Uterine smooth muscle cell (primary cell): ENCODE data around the gene EBI3. TPM values are rescaled to one million over a fixed set of nuclear protein-coding genes. Genes with fewer than 3 reads are reported as not detected.

Source experiments
- total RNA-seq: library from RNA; depleted of rRNA; stranded (reverse); fragments of >200 nt; gene quantifications from 2 replicates; pipeline ENCODE4 v1.2.3, GENCODE V29; 2014

Gene EBI3
- total RNA-seq, result not detected in 2 replicates

DNA sequence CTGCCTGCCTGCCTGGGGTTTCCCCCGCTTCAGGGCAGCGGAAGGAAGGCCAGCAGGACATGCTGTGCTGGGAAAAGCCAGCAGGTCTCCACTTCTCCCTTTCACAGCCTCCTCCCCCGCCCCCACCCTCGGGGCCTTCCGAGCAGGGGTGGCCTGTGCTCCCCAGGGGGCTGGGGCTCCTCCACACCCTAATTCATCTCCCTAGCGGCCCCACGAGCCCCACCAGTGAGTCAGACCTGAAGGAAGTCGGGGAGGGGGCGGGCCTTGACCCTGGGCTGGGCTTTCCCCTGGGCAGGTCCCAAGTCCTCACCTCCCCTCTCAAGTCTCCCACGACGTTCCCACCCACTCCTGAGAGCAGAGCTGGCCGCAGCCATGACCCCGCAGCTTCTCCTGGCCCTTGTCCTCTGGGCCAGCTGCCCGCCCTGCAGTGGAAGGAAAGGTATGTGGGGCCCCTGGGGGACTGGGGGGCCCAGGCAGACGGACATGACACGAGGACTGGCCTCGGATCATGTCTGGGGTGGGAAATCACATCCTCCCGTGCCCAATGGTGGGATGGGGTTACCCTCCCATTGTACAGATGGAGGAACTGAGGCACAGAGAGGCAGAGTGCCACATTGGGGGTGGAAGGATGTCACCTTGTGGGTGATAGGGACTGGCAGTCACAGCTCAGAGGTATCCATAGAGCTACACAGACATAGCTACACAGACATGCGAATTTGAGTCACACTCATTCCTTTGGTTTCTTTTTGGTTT is at the start of gene EBI3:
Gene EBI3 (plus strand): TSS at position 345 of the 753 bp plus-strand sequence. CDS start 28 bp downstream, at position 373.

DNA sequence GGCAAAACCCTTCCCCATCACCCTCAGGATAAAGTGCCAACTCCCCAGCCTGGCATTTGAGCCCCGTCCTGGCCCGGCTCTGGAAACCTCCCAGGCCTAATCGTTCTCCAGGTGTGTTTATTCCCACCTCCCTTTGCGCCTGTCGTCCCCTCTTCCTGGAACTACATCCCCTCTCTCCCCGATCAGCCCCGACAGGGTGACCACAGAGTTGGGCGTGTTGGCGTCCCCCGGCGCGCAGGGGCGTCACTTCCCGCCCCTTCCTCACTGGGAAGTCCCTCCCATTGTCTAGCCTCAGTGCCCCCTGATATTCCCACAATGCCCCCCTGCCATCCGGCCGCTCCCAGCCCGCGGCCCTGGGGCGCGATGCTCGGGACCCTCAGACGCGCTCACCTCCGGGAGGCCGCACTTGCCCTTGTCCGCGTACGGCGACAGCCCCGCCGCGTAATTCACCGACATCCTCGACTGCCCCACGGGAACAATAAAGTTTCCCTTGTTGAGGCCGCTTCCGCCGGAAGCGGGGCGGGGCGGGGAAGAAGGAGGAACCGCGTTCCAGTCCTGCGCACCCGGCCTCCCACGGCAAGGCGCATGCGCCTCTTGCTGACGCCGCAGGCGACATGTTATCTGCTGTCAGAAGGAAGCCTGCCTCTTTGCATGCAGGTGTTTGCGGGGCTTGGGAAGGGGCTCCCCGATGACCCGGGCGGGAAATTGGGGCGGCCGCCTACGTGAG is 47.1 kb upstream of the EBI3 start, which contains the start of the genes ANKRD24 and SIRT6:
Gene ANKRD24 (plus strand): TSS at position 606 of the 727 bp plus-strand sequence. CDS start 3,737 bp downstream, outside the sequence.
Gene SIRT6 (minus strand): TSS at position 480 of the 727 bp plus-strand sequence. CDS start 24 bp downstream, at position 456.

DNA sequence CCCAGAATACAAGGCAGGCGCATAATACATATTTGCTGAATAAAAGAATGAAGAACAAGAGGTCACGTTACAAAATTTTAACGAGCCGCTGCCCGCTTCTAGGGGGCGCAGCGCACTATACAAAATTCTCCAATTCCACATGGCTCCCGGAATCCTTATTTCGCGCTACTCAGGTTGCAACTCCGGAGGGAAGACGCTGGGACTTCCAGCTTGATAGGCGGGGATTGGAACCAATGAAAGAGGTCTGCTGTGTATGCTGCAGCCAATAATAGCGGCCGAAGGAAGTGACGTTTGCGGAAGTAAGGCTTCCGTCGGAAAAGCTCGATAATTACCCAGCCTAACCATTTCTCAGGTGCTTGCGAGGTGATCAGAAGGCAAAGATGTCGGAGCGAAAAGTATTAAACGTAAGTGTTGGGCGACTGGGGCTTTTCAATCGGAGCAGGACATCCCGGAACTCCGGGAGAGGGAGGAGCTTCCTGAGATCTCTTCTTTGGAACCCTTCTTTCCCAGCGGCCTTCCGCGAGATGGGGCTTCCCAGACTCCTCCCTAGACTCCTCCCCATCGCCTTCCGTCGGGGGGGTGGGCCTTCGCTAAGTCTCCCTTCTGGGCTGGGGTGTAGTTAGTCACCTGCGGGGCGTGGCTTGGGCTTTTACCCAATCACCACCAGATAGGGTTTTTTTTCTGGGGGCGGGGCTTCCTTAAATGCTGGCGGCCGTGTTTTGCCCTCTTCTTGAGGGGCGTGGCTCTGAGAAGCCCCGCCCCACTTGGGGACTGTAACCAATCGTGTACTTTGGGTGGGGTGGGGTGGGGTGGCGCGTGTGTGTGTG is 17.7 kb downstream of the EBI3 start, which contains the start of gene YJU2:
Gene YJU2 (plus strand): TSS at position 314 of the 827 bp plus-strand sequence. CDS start 67 bp downstream, at position 381.

DNA sequence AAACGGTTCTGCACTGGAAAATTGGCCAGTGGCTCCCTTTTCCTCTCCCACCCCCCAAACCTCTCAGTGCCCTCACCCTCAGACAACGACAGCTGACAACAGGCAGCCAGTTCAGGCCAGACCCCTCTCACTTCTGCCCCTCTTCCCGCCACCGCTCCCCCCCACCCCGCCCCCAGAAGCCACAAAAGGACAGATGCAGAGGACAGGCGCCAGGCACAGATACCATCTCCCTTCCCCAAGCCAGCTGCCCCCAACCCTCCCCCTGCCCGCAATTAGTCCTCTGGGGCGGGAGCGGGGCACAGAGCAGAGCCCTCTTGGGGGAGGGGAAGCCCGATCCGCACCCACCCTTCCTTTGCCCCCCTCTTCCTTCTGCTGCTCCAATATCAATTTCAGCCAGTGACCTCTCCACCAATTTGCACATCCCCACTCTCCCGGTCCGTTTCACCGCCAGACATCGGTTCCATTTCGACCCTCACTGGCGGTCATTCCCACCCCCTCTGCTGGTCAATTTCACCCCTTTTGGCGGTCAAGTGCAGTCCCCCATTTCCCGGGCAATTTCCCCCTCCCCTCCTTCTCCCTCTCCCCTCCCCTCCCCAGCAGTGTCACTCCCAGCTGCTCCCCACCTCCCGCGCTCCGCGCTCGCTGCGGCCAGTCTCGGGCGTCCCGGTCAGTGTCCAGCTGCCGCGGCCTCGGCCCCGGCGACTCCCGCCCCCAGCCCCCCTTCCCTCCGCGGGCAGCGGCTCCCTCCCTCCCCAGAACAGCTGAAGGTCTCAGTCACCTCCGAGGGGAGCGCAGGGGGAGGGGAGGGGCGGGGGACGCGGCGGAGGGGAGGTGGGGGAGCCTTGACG is 49.3 kb downstream of the EBI3 start, which contains the start of gene SHD:
Gene SHD (plus strand): TSS at position 848 of the 848 bp plus-strand sequence. CDS start 798 bp downstream, outside the sequence.

Other genes starting within 250 kb of the EBI3 start
- 2,814 and 3,752 TPM in 2 replicates for gene EEF2, start 244.1 kb upstream of the EBI3 start, total RNA-seq
- 10.7 and 12.5 TPM in 2 replicates for gene PIAS4, start 221.8 kb upstream of the EBI3 start, total RNA-seq
- 28.7 and 29.7 TPM in 2 replicates for gene ZBTB7A, start 162.6 kb upstream of the EBI3 start, total RNA-seq
- 127 and 160 TPM in 2 replicates for gene MAP2K2, start 105.4 kb upstream of the EBI3 start, total RNA-seq
- gene CREB3L3, start 75.9 kb upstream of the EBI3 start, total RNA-seq, result under 0.01 TPM in 1 of 2 replicates, not detected in the other
- 14.7 and 21.5 TPM in 2 replicates for gene SIRT6, start 47.0 kb upstream of the EBI3 start, total RNA-seq
- 0.33 and 1.2 TPM in 2 replicates for gene ANKRD24, start 46.8 kb upstream of the EBI3 start, total RNA-seq
- 18.2 and 22.7 TPM in 2 replicates for gene YJU2, start 17.6 kb downstream of the EBI3 start, total RNA-seq
- not detected in 2 replicates for gene SHD, start 49.7 kb downstream of the EBI3 start, total RNA-seq
- gene TMIGD2, start 72.9 kb downstream of the EBI3 start, total RNA-seq, result not detected in 2 replicates
- 15.5 and 24.5 TPM in 2 replicates for gene FSD1, start 75.1 kb downstream of the EBI3 start, total RNA-seq
- gene STAP2, start 109.3 kb downstream of the EBI3 start, total RNA-seq, result 5.9 and 7.5 TPM in 2 replicates
- gene MPND, start 114.0 kb downstream of the EBI3 start, total RNA-seq, result 5.6 and 7.9 TPM in 2 replicates
- 29.1 and 36.1 TPM in 2 replicates for gene SH3GL1, start 171.0 kb downstream of the EBI3 start, total RNA-seq
- gene CHAF1A, start 173.1 kb downstream of the EBI3 start, total RNA-seq, result 10.1 and 29.7 TPM in 2 replicates
- gene UBXN6, start 228.3 kb downstream of the EBI3 start, total RNA-seq, result 106 and 123 TPM in 2 replicates
- gene HDGFL2, start 242.8 kb downstream of the EBI3 start, total RNA-seq, result 66.8 and 70.1 TPM in 2 replicates